Activated CD8-positive, alpha-beta memory T cell treated with anti-CD3 and anti-CD28 coated beads for 4 hours (primary cell): ENCODE data around the gene COL27A1.
A peak's percentile ranks its signal among the peaks of the same experiment; 100 is the strongest.
"Not testable (repeated sequence)": the region's sequence is repeated elsewhere in the genome, so short reads cannot be mapped to it uniquely, and the experiment has no call there.

Experiments used
- DNase-seq, 2 donors: peaks; one replicate each; pipeline ENCODE4 v3.0.0-alpha.2; 2020; ENCODE audit warnings: low read depth in 2 of 2

COL27A1 gene

GRCh38 chr9:114324492-114324891 is 169.2 kb downstream of the COL27A1 start:
- DNase-seq = no peak

- not testable (repeated sequence) for DNase-seq
Measured at GRCh38 chr9:114324965-114325364, 169.6 kb downstream of the COL27A1 start.

- DNase-seq = not testable (repeated sequence)
Measured at GRCh38 chr9:114325684-114326254, 170.4 kb downstream of the COL27A1 start.

GRCh38 chr9:114327749-114328148 is 172.4 kb downstream of the COL27A1 start:
- DNase-seq = no peak

GRCh38 chr9:114328357-114328820 is 173.1 kb downstream of the COL27A1 start:
- not testable (repeated sequence) for DNase-seq

- DNase-seq = not testable (repeated sequence)
Measured at GRCh38 chr9:114328937-114329624, 173.7 kb downstream of the COL27A1 start.

GRCh38 chr9:114329625-114330022 is 174.3 kb downstream of the COL27A1 start, which contains the start of gene ORM2:
Gene ORM2, plus strand, starts transcription at chr9:114329869. Its CDS starts 36 bp downstream, at chr9:114329905.
- not testable (repeated sequence) for DNase-seq

- DNase-seq = no peak
Measured at GRCh38 chr9:114330636-114331035, 175.3 kb downstream of the COL27A1 start.

- DNase-seq = not testable (repeated sequence)
Measured at GRCh38 chr9:114331229-114332195, 176.2 kb downstream of the COL27A1 start.

GRCh38 chr9:114332474-114333040 is 177.2 kb downstream of the COL27A1 start:
- not testable (repeated sequence) for DNase-seq

- DNase-seq = not testable (repeated sequence)
Measured at GRCh38 chr9:114333718-114334117, 178.4 kb downstream of the COL27A1 start.

GRCh38 chr9:114334490-114334889 is 179.2 kb downstream of the COL27A1 start:
- DNase-seq = no peak

- no peak for DNase-seq
Measured at GRCh38 chr9:114335745-114336144, 180.4 kb downstream of the COL27A1 start.

GRCh38 chr9:114336157-114336556 is 180.8 kb downstream of the COL27A1 start:
- DNase-seq = no peak

GRCh38 chr9:114336699-114337395 is 181.5 kb downstream of the COL27A1 start:
- no peak for DNase-seq

- DNase-seq = no peak
Measured at GRCh38 chr9:114338187-114338586, 182.8 kb downstream of the COL27A1 start.

GRCh38 chr9:114339130-114339908 is 184.0 kb downstream of the COL27A1 start:
- peak; percentile 10 to 28 for DNase-seq

- no peak for DNase-seq
Measured at GRCh38 chr9:114341152-114341830, 186.0 kb downstream of the COL27A1 start.

- DNase-seq = no peak
Measured at GRCh38 chr9:114341991-114342390, 186.7 kb downstream of the COL27A1 start.
